Adrenal gland (tissue), 12 donors: Measurements from ENCODE around the gene GNAT2. TPM values are rescaled to one million over a fixed set of nuclear protein-coding genes. Genes with fewer than 3 reads are reported as not detected.

ENCODE experiments used
- DNase-seq, 7 donors: peaks; one replicate each; pipeline ENCODE4 v3.0.0-alpha.2; 2019 to 2020
- H3K27ac ChIP-seq, 5 donors: fragments of 200-600 bp; sonication (generic) in 4 of 5; 1 replicate in 3 of 5; 2 replicates in 2 of 5; pipeline versions ENCODE4 v1.5.1 to v1.8.0; 2016 to 2020; ENCODE audit warnings: mild to moderate bottlenecking in 1 of 5
- H3K27me3 ChIP-seq: fragments of 200-600 bp; 2 replicates; pipeline ENCODE4 v1.8.0; 2021
- H3K36me3 ChIP-seq, 2 donors: fragments of 200-600 bp; replicated peaks in 1 of 2; 1 replicate in 1 of 2; 2 replicates in 1 of 2; pipeline versions ENCODE4 v1.5.1 to v1.8.0; 2018 to 2022
- H3K4me1 ChIP-seq, 2 donors: fragments of 200-600 bp; replicated peaks in 1 of 2; 1 replicate in 1 of 2; 2 replicates in 1 of 2; pipeline versions ENCODE4 v1.5.1 to v1.8.0; 2018 to 2021
- H3K4me3 ChIP-seq, 4 donors: fragments of 200-600 bp; sonication (generic) in 3 of 4; one replicate each; pipeline ENCODE4 v1.5.1; 2016 to 2018
- H3K9me3 ChIP-seq, 3 donors: fragments of 200-600 bp; sonication (generic) in 1 of 3; replicated peaks in 1 of 3; 1 replicate in 2 of 3; 2 replicates in 1 of 3; pipeline versions ENCODE4 v1.5.1 to v1.8.0; 2016 to 2021
- POLR2A ChIP-seq, 2 donors: fragments of 450-650 bp; IDR thresholded peaks; one replicate each; pipeline ENCODE4 v1.6.1; 2017; ENCODE audit warnings: antibody characterized with exemption in 2 of 2, mild to moderate bottlenecking in 2 of 2, moderate library complexity in 1 of 2
- WGBS, 4 donors: extraction: QIAGEN DNeasy Blood & Tissue Kit in 2 of 4; methylation state at CpG; one replicate each; pipeline versions ENCODE4 v1.1.5 to v1.1.7; 2013 to 2017; 5-methylcytosine and 5-hydroxymethylcytosine counted together
- intact Hi-C, 2 donors: fragments of 100-400 bp; cut with DNase I; formaldehyde crosslinking; loops; one replicate each; pipeline versions ENCODE4 v1.14.1 to v1.15.0; 2022 to 2023
- polyA plus RNA-seq, 3 donors: library from polyadenylated mRNA; stranded (reverse); fragments of 200-250 nt in 2 of 3; fragments of 350-450 nt in 1 of 3; fragmentation: Illumina TruSeq in 1 of 3; extraction: RNeasy Lipid Tissue Mini Kit (QIAGEN cat#74804) in 1 of 3; gene quantifications; one replicate each; pipeline ENCODE4 v1.2.3, GENCODE V29; 2013 to 2014
- total RNA-seq, 9 donors: library from RNA; depleted of rRNA in 4 of 9; stranded (reverse); fragments of >200 nt in 4 of 9; fragments of 120-200 nt in 1 of 9; fragmentation: NEBNext Ultra II Directional in 1 of 9; extraction: Animal tissue kit (Norgen Biotek cat#: 25700) in 1 of 9; gene quantifications; one replicate each; pipeline versions ENCODE4 v1.1.0 to v1.2.4, GENCODE V29; 2013 to 2023
- TF ChIP-seq, protein P1 (sequence below), 6 experiments: fragments of 450-650 bp in 4 of 6; fragments of 200-600 bp in 2 of 6; sonication (generic) in 1 of 6; IDR thresholded peaks; 1 replicate in 5 of 6; 2 replicates in 1 of 6; pipeline versions ENCODE4 v1.5.1 to v1.8.0; 2016 to 2021; ENCODE audit warnings: antibody characterized with exemption in 6 of 6, mild to moderate bottlenecking in 2 of 6, moderate library complexity in 1 of 6
- donor health status: healthy with polysubstance abuse.
- donor health status: Bipolar disorder and iron deficiency.
- donor health status: DM: yes; HTN: yes; CAD: no.
- donor health status: DM: no; HTN: no; CAD: no.
- donor health status: DM: no; HTN: no; CAD: no.
- donor health status: DM: yes; HTN: yes; CAD: no.

The GNAT2 gene
- total and polyA plus RNA-seq, 12 donors: 0.22 to 0.95 (median 0.36) TPM; not detected in 7

DNA sequence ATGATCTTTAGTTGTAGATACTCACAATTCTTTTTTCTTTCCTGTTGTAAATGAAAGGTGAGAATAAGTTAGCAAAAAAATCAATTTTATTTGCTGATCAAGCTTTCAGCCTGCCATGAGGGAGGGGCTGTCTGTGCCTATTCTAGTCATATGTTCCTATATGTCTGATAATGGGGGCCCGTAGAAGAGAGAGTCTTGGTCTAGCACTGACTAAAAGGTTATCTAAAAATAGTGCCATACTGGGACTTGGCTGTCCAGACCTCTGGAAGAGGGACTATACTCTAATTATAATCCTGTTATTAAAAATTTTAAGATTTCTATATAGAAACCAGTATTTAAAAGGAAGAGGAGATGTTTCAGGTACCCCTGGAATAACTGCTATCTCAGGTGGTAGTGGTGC, 52.4 kb downstream of the GNAT2 start:
- intact Hi-C loops: no loop called here
- H3K9me3 ChIP-seq: no peaks in the 10 kb centered on the region

DNA sequence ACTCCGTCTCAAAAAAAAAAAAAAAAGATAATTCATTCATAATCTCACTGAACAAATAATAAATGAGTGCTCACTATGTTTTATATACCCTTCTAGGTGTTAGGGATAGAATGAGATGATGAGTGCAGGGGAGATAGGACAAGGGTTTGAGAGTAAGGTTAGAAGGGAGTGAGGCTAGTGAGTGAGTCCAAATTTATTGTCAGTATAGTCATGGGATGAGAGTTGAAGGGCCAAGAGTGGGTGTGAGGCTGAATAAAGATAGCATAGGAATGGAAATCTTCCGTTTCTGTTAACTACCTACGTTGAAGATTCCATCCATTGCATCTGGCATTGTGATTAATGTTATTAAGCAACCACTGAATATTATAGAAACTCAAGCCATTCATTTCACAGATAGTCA, 54.2 kb downstream of the GNAT2 start:
- TF ChIP-seq POLR2A (IDR thresholded peaks at IDR 0.05): no peak
- TF ChIP-seq, protein P1, sequence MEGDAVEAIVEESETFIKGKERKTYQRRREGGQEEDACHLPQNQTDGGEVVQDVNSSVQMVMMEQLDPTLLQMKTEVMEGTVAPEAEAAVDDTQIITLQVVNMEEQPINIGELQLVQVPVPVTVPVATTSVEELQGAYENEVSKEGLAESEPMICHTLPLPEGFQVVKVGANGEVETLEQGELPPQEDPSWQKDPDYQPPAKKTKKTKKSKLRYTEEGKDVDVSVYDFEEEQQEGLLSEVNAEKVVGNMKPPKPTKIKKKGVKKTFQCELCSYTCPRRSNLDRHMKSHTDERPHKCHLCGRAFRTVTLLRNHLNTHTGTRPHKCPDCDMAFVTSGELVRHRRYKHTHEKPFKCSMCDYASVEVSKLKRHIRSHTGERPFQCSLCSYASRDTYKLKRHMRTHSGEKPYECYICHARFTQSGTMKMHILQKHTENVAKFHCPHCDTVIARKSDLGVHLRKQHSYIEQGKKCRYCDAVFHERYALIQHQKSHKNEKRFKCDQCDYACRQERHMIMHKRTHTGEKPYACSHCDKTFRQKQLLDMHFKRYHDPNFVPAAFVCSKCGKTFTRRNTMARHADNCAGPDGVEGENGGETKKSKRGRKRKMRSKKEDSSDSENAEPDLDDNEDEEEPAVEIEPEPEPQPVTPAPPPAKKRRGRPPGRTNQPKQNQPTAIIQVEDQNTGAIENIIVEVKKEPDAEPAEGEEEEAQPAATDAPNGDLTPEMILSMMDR (IDR thresholded peaks at IDR 0.05): no peak
- WGBS, 4 donors: 90 to 98% (median 95%) methylated on average over 3 of the region's 3 CpGs
- peaks cover 17 to 66% of the 10 kb centered on the region in 2 donors for H3K4me1 ChIP-seq
- no peak for DNase-seq
- no peaks in the 10 kb centered on the region for H3K36me3 ChIP-seq
- no peaks in the 10 kb centered on the region for H3K9me3 ChIP-seq
- H3K4me3 ChIP-seq: no peak overlapping the region
- no peak overlapping the region for H3K27ac ChIP-seq
- intact Hi-C loops: no loop called here
- no peaks in the 10 kb centered on the region for H3K27me3 ChIP-seq

More for the DNA sequence above, 52.4 kb downstream of the GNAT2 start:
- Histone ChIP-seq H3K27ac (no peak overlapping the region), H3K36me3 (no peaks in the 10 kb centered on the region), H3K4me3 (no peak overlapping the region), H3K27me3 (no peaks in the 10 kb centered on the region), H3K4me1 (peaks cover 21 to 67% of the 10 kb centered on the region in 2 donors)
- WGBS, 4 donors: 82 to 96% (median 87%) methylated on average over 1 of the region's 1 CpG
- TF ChIP-seq, protein P1 (IDR thresholded peaks at IDR 0.05): no peak
- TF ChIP-seq POLR2A (IDR thresholded peaks at IDR 0.05): no peak
- DNase-seq: no peak

DNA sequence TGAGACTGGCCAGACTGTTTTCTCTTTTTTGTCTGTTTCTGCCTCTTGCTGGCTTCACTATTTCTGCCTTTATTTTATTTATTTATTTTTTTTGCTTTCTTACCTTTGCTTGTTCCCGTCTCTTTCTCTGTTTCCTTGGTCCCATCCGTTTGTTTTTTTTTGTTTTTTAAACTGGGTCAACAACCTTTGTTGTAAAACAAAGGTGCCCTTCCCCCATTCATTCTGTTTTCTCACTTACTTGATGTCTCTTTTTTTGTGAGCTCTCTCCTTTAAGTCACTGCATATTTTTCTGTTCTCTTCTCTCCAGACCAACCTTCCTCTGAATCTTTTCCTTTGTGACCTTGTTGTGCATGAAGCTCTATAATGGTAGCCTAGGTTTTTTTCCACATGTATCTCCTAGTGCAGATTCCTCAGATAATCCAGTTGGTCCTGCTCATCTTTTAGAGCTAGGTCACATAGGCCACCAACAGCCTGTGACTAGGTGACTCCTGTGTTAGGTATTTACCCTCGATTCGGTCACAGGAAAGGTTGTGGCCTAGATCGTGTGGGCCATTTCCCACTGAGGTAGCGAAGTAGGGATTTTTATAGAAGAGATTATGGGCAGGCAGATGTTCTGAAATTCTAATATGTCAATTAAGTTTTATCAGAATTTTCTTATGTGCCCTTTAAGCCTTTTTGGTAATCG, 55.1 kb downstream of the GNAT2 start:
- TF ChIP-seq, protein P1 (IDR thresholded peaks at IDR 0.05): no peak
- no peak for TF ChIP-seq POLR2A (IDR thresholded peaks at IDR 0.05)
- Histone ChIP-seq H3K9me3 (no peaks in the 10 kb centered on the region), H3K27ac (no peak overlapping the region), H3K4me3 (no peak overlapping the region), H3K36me3 (no peaks in the 10 kb centered on the region), H3K27me3 (no peaks in the 10 kb centered on the region), H3K4me1 (peaks cover 14 to 64% of the 10 kb centered on the region in 2 donors)
- no peak for DNase-seq
- 62 to 75% (median 65%) methylated on average over 7 of the region's 7 CpGs for WGBS, 4 donors
- intact Hi-C loops: no loop called here

DNA sequence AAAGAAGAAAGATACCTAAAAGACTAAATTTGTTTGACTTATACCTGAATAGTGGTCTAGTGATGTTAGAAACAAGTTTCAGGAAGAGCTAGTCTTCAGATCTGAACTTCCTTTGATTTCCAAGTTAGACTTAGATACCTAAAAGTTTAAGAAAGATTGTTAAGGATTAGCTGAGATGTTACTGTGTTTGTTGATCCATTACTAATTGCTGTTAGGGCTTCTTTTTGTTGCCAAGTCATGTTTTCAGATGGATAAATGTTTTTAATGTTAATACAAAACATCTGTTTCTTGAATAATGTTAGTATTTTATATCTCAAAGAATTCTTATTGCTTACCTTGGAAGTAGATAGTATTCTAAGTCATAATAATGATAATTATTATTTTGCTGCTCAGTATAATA, 59.4 kb downstream of the GNAT2 start:
- intact Hi-C loops: no loop called here
- Histone ChIP-seq H3K9me3 (no peaks in the 10 kb centered on the region), H3K4me1 (peaks cover 9 to 57% of the 10 kb centered on the region in 2 donors), H3K4me3 (no peak overlapping the region), H3K36me3 (no peaks in the 10 kb centered on the region), H3K27me3 (no peaks in the 10 kb centered on the region), H3K27ac (no peak overlapping the region)
- no peak for DNase-seq
- TF ChIP-seq, protein P1 (IDR thresholded peaks at IDR 0.05): no peak
- no peak for TF ChIP-seq POLR2A (IDR thresholded peaks at IDR 0.05)
